Mesodermal cell (in vitro differentiated cells): ENCODE results near the gene NOL4L.

Experiments
- H3K27ac ChIP-seq: 2 replicates; pipeline ENCODE4 v1.7.0; 2013; ENCODE audit warnings: mild to moderate bottlenecking, low read depth, low read length, moderate library complexity; ENCODE audit not compliant: severe bottlenecking
- H3K36me3 ChIP-seq: 2 replicates; pipeline ENCODE4 v1.7.1; 2013; ENCODE audit warnings: mild to moderate bottlenecking, low read length, moderate library complexity; ENCODE audit not compliant: control insufficient read depth, insufficient read depth
- H3K4me1 ChIP-seq: one replicate; pipeline ENCODE4 v1.7.1; 2013; ENCODE audit warnings: mild to moderate bottlenecking, low read length; ENCODE audit not compliant: insufficient read depth, control insufficient read depth, poor library complexity, severe bottlenecking
- H3K4me3 ChIP-seq: 2 replicates; pipeline ENCODE4 v1.7.0; 2013; ENCODE audit warnings: low read length, control low read depth, mild to moderate bottlenecking; ENCODE audit not compliant: insufficient read depth, poor library complexity, severe bottlenecking; ENCODE audit errors: extremely low read depth
- H3K9me3 ChIP-seq: 2 replicates; pipeline ENCODE4 v1.7.1; 2013; ENCODE audit warnings: mild to moderate bottlenecking, low read length, moderate library complexity; ENCODE audit not compliant: control insufficient read depth
- WGBS, 2 experiments: methylation state at CpG; one replicate each; pipeline ENCODE4 v1.1.5; 2013; ENCODE audit warnings: missing lambda C conversion rate in 2 of 2; ENCODE audit not compliant: insufficient coverage in 2 of 2; 5-methylcytosine and 5-hydroxymethylcytosine counted together

NOL4L gene

DNA sequence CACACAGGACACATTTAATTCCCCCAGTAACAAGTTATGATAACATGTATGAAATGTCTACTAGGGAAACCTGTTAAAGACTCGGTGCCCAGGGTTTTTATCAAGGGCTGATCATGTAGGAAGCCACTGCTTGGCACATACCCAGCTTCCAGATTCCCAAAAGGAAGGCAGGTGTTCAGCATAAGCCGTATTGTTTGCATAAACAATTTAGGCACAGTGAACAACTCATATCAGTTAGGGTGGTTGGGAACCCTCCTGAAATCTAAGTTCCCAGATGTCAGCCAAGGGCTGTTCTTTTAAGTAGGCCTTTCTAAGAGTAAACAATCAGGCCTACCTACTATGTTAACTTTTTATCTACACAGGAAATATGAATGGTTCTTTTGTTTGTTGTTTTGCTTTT lies 152.9 kb downstream of the NOL4L start:
- no peak overlapping the region for H3K4me3 ChIP-seq
- no peaks in the 10 kb centered on the region for H3K9me3 ChIP-seq
- no peak overlapping the region for H3K27ac ChIP-seq
- H3K36me3 ChIP-seq: peaks cover 100% of the 10 kb centered on the region
- 93% methylated on average over 2 of the region's 2 CpGs; no CpG with 5 or more reads in 1 of the 2 experiments for WGBS, 2 experiments
- peaks cover 5% of the 10 kb centered on the region for H3K4me1 ChIP-seq

- H3K4me1 ChIP-seq: peaks cover 5% of the 10 kb centered on the region
- no peak overlapping the region for H3K27ac ChIP-seq
- H3K4me3 ChIP-seq: no peak overlapping the region
- 94 to 97% methylated on average over 7 to 9 of the region's 12 CpGs for WGBS, 2 experiments
- no peaks in the 10 kb centered on the region for H3K9me3 ChIP-seq
- H3K36me3 ChIP-seq: peaks cover 100% of the 10 kb centered on the region
These were observed 153.7 kb downstream of the NOL4L start for GRCh38 chr20:32431457-32431856.

GRCh38 chr20:32429745-32430360 lies 155.3 kb downstream of the NOL4L start:
- H3K4me3 ChIP-seq: no peak overlapping the region
- 93 to 98% methylated on average over 14 to 15 of the region's 16 CpGs for WGBS, 2 experiments
- no peaks in the 10 kb centered on the region for H3K9me3 ChIP-seq
- peaks cover 5% of the 10 kb centered on the region for H3K4me1 ChIP-seq
- peaks cover 89% of the 10 kb centered on the region for H3K36me3 ChIP-seq
- H3K27ac ChIP-seq: no peak overlapping the region

DNA sequence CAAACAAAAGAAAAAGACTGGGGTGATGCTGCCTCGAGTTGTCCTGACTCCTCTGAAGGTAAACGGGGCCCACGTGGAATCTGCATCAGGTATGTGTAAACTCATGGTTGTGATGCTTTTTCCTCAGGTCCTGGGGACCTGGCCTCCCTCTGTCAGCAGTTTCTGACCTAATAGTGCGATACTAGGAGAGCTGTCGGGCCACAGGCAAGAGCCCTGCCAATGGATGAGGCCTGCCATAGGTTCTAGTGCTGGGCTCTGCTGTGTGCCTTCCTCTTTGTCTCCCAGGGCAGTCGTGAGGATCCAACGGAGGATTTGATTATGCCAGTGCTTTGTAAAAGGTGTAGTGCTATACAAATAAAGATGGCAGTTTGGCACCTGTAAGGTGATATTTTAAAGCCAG lies 155.8 kb downstream of the NOL4L start:
- Histone ChIP-seq H3K4me3 (no peak overlapping the region), H3K9me3 (no peaks in the 10 kb centered on the region), H3K27ac (no peak overlapping the region), H3K36me3 (peaks cover 84% of the 10 kb centered on the region), H3K4me1 (peaks cover 5% of the 10 kb centered on the region)
- WGBS, 2 experiments: 98% methylated on average over 6 of the region's 7 CpGs

- H3K4me1 ChIP-seq: peaks cover 5% of the 10 kb centered on the region
- H3K36me3 ChIP-seq: peaks cover 82% of the 10 kb centered on the region
These were observed 157.1 kb downstream of the NOL4L start for GRCh38 chr20:32427996-32428395.

GRCh38 chr20:32421290-32421689 lies 163.8 kb downstream of the NOL4L start:
- no peaks in the 10 kb centered on the region for H3K4me1 ChIP-seq

More at GRCh38 chr20:32427996-32428395, 157.1 kb downstream of the NOL4L start:
- no peak overlapping the region for H3K27ac ChIP-seq
- 90 to 100% methylated on average over 3 to 6 of the region's 6 CpGs for WGBS, 2 experiments
- H3K4me3 ChIP-seq: no peak overlapping the region
- no peaks in the 10 kb centered on the region for H3K9me3 ChIP-seq

DNA sequence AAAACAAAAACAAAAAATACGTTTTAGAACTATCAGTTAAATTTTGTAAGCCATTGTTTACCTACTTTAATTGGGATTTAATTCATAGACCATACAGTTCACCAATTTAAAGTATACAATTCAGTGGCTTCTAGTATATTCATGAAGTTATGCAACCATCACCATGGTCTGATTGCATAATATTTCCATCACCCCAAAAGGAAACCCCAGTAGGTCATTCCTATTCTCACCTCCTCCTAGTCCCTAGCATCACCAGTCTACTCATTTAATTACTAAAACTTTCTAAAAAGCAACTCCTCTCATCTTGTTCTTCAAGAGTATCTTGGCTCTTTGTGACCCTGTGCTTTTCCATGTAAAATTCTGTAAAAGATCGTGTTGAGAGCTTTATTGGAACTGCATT lies 166.8 kb downstream of the NOL4L start:
- Histone ChIP-seq H3K4me3 (no peak overlapping the region), H3K36me3 (peaks cover 4% of the 10 kb centered on the region)

More at GRCh38 chr20:32421290-32421689, 163.8 kb downstream of the NOL4L start:
- Histone ChIP-seq H3K4me3 (no peak overlapping the region), H3K36me3 (peaks cover 17% of the 10 kb centered on the region), H3K27ac (no peak overlapping the region), H3K9me3 (no peaks in the 10 kb centered on the region)
- WGBS, 2 experiments: no CpG with 5 or more reads among the region's 2 CpGs

GRCh38 chr20:32416206-32416605 lies 168.9 kb downstream of the NOL4L start:
- 100% methylated on average over 1 of the region's 2 CpGs for WGBS, 2 experiments
- H3K36me3 ChIP-seq: peaks cover 15% of the 10 kb centered on the region
- H3K4me3 ChIP-seq: no peak overlapping the region
- no peaks in the 10 kb centered on the region for H3K9me3 ChIP-seq
- H3K4me1 ChIP-seq: peaks cover 3% of the 10 kb centered on the region
- no peak overlapping the region for H3K27ac ChIP-seq

More for the DNA sequence above, 166.8 kb downstream of the NOL4L start:
- Histone ChIP-seq H3K9me3 (no peaks in the 10 kb centered on the region), H3K27ac (no peak overlapping the region), H3K4me1 (peaks cover 3% of the 10 kb centered on the region)
- WGBS, 2 experiments: 100% methylated on average over 1 of the region's 2 CpGs

- Histone ChIP-seq H3K36me3 (peaks cover 15% of the 10 kb centered on the region), H3K4me1 (peaks cover 3% of the 10 kb centered on the region), H3K9me3 (no peaks in the 10 kb centered on the region), H3K4me3 (no peak overlapping the region), H3K27ac (peak overlapping the region; percentile 16)
- 65 to 75% methylated on average over 2 of the region's 2 CpGs for WGBS, 2 experiments
These were observed 169.6 kb downstream of the NOL4L start for GRCh38 chr20:32415494-32415893.

DNA sequence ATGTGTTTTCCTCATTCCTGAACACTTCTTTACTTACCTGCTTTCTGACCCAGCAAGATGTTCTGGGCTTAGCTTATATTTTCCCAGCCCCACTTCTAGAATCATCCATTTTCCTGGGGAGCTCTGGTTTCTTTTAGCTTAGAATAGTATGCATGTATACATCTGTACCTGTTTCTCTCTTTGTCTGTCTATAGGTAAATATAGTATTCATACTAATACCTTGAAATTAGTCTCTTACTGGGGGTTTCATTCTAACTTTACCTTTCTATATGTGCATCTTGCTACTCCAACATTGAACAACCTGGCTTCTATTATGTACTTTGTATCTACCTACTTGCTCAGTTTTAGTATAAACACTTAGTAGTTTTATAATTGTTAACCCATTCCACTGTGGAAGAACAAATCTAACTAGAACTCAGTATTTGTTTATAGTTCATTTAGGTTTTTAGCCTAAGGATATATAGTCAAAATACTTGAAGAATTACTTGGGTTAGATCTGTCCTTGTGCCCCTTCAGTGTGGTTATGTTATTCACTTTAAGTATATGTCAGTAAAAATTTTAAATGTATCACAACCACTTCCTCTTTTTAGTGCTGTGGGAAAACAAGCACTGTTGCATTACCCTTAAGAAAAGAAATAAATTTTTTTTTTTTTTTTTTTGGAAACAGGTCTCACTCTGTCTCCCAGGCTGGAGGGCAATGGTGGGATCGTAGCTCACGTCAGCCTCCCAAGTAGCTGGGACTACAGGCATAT lies 173.0 kb downstream of the NOL4L start:
- H3K4me3 ChIP-seq: no peak overlapping the region
- peaks cover 38% of the 10 kb centered on the region for H3K36me3 ChIP-seq
- peaks cover 3% of the 10 kb centered on the region for H3K4me1 ChIP-seq
- WGBS, 2 experiments: 83 to 94% methylated on average over 2 of the region's 2 CpGs
- H3K9me3 ChIP-seq: no peaks in the 10 kb centered on the region
- no peak overlapping the region for H3K27ac ChIP-seq
